Testis (tissue), 2 donors: ENCODE data around the gene FCMR.
"Not testable (repeated sequence)": the region's sequence is repeated elsewhere in the genome, so short reads cannot be mapped to it uniquely, and the experiment has no call there.

Experiments used
- POLR2A ChIP-seq: fragments of 450-650 bp; IDR thresholded peaks from one replicate; pipeline ENCODE4 v1.6.1; 2017; ENCODE audit warnings: antibody characterized with exemption, mild to moderate bottlenecking, moderate library complexity
- TF ChIP-seq, protein P1 (sequence below), 3 experiments: fragments of 450-650 bp in 2 of 3; fragments of 200-600 bp in 1 of 3; sonication (generic) in 1 of 3; IDR thresholded peaks; one replicate each; pipeline ENCODE4 v1.5.1; 2016 to 2019; ENCODE audit warnings: antibody characterized with exemption in 3 of 3, mild to moderate bottlenecking in 2 of 3, moderate library complexity in 1 of 3

DNA sequence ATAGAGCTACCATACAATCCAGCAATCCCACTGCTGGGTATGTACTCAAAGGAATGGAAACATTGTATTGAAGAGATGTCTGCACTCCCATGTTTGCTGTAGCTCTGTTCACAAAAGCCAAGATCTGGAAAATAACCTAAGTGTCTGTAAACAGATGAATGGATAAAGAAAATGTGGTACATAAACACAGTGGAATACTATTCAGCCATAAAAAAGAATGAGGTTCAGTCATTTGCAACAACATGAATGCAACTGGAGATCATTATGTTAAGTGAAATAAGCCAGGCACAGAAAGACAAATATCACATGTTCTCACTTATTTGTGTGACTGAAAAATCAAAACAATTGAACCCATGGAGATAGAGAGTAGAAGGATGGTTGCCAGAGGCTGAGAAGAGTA lies 68.0 kb downstream of the FCMR start:
- TF ChIP-seq, protein P1, sequence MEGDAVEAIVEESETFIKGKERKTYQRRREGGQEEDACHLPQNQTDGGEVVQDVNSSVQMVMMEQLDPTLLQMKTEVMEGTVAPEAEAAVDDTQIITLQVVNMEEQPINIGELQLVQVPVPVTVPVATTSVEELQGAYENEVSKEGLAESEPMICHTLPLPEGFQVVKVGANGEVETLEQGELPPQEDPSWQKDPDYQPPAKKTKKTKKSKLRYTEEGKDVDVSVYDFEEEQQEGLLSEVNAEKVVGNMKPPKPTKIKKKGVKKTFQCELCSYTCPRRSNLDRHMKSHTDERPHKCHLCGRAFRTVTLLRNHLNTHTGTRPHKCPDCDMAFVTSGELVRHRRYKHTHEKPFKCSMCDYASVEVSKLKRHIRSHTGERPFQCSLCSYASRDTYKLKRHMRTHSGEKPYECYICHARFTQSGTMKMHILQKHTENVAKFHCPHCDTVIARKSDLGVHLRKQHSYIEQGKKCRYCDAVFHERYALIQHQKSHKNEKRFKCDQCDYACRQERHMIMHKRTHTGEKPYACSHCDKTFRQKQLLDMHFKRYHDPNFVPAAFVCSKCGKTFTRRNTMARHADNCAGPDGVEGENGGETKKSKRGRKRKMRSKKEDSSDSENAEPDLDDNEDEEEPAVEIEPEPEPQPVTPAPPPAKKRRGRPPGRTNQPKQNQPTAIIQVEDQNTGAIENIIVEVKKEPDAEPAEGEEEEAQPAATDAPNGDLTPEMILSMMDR (IDR thresholded peaks at IDR 0.05) = not testable (repeated sequence)
- not testable (repeated sequence) for TF ChIP-seq POLR2A
